NCI-H146 treated with DMSO at 0.1 percent for 48 hours (cell line): ENCODE data around the gene FBXL7.

Experiments used
- DNase-seq: peaks from one replicate; lab custom pipeline; 2025; ENCODE audit not compliant: unreplicated experiment; lab: John Stamatoyannopoulos, UW

The FBXL7 gene

DNA sequence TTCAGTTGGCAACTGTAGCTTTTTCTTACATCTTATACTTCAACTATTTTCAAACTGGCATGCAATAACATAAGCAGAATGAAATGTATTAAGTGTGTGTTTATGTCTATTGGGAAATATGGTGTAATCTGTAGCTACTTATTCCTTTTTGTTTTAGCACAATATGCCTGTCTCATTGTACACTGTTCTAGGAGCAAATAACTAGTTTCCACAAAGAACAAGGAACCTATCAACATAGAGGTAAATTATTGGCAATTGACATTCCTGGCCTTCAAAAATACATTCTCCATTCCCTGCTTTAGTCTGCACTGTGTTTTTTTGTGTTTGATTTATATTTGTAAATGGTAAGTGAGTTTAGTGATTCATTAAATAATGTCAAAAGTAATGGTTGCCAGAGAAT, 75.7 kb downstream of the FBXL7 start:
- DNase-seq, result no peak

DNA sequence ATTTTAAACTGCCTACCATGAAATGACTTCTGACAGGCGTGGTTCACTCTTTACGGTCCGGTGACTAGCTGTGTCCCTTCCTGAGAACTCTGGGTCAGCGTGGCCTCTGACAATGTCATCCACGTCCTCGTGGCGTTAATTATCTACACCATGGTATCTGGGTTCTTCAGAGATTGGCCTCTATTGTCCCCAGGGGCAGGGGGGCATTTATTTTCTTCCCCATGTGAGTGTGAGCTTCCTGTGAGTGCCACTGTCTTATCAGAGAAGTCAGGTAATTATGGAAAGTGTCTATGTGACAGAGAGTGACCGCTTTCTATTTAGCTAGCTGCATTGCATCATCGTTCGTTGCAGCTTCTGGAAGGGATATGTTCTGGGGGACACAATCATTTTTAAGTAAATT, 77.2 kb downstream of the FBXL7 start:
- DNase-seq, result no peak

DNA sequence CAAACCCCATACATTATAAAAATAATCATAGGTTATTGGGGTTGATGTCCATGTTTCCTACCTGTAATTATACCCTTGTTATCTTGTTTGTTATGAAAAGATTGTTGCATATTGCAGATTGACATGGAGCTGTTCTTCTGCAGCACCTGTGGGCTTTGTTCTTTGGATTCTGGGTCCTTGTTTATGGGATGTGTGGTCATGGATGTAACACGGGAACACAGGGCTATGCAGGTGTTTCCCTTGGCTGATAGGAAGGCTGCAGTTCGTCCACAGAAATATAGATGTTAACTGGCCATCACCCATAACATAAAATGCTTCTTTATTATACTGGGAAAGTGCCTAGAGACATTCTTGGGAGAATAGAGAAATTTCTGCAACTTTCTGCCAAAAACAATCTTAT, 77.9 kb downstream of the FBXL7 start:
- no peak for DNase-seq

DNA sequence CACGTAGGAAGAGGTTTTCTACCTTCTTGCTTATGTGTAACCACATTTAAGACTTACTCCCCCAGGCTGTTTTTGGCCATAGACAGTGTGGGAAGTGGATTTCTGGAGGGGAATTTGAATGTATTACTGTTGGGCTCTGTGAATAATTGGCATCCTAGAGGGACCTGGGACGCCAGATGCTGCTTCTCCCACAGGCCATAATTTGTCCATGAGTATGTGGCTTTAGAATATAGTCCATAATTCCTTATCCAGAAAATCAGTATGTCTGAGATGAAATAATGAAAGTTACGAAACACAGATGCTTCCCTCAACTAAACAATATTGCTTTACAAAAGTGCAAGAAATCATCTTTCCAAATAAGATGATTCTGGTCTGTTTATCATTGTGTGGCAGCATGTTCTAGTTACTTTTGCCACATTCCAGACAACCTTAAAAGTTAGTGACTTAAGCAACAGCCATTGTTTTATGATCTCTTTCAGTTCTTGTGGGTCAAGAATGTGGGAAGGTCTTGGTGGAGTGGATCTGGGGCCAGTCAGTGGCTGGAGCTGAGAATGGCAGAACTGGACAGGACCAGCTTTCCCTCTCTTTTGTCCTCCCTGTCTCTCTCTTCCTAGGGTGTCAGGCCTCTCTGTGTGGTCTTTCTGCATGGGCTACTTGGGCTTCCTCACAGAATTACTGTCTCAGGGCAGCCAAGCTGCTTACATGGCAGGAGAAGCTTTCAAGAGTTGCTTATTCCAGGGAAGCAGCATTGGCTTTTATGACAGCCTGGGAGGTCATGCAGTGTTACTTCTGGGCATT, 79.4 kb downstream of the FBXL7 start:
- no peak for DNase-seq

DNA sequence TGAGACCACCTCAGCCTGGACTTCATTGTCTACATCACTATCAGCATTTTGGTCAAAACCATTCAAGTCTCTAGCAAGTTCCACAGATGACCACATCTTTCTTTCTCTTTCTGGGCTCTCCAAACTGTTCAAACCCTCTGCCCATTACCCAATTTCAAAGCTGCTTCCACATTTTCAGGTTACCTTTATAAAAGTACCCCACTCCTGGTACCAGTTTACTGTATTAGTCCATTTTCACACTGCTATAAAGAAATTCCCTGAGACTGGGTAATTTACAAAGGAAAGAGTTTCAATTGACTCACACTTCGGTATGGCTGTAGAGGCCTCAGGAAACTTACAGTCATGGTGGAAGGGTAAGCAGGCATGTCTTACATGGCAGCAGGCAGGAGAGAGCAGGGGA, 84.5 kb downstream of the FBXL7 start:
- DNase-seq, result no peak

DNA sequence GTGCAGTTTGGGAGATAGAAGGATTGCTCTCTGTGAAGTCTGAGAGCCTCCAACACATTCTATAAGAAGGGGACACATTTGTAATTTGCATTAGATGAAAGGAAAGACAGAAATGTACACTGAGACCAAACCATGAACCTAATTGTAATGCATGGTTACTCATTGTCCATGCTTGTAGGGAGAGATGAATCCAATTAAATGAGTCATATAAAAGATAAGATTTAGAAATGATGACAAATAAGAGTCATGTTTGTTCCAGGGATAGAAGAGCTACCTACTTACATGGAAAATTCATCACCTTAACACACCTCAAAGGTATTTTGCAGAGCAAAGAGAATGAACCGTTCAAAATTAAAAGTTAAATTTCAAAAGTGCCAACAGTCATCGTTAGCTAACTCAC, 85.1 kb downstream of the FBXL7 start:
- DNase-seq, result no peak

DNA sequence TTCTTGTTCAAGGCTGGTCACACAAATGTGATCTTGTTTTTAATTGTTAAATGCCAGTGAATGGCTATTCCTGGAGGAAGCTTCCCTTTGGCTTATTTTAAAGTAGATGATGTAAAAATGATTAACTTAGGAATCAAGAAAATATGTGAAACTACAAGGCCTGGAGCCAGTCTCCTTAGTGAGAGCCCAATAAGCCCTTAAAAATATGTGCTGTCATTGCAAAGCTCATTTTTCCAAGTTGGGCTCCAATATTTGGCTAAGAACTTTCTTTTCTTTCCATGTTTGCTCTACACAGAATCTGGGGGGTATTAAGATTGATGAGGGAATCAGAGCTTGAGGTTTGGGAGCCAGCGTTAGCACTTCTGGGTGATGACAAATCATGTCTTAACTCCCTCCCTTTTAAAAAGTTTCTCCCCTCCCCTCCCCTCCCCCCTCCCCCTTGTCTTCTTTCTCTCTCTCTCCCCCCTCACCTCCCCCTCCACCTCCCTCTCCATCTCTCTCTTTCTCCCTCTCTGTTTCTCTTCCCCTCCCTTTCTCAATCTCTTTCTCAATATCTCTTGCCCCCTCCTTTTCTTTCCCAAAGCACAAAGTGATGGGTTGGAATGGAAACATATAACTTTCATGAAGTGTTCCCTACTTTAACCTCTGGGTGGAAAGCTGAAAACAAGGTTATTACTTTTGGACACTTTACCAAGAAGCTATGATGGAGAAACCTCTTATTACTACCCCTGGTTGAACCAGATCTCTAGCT, 86.0 kb downstream of the FBXL7 start:
- DNase-seq, result no peak

DNA sequence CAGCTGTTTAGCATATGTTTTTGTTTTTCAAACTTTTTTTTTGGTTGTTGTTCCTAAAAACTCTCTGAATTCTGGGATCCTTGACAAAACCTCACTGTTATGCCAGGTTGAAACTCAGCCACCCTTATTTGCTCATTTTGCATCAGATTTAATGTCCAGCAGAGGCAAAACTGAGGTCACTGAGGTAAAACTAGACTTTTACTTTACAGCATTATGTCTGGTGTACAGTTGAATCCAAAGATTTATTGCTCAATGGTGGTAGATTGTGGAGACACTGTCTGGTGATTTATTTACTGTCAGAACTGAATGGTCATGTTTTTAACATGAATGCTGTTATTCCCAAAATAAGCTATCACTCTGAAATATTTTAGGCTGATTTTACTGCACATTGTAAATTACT, 87.9 kb downstream of the FBXL7 start:
- DNase-seq, result no peak

DNA sequence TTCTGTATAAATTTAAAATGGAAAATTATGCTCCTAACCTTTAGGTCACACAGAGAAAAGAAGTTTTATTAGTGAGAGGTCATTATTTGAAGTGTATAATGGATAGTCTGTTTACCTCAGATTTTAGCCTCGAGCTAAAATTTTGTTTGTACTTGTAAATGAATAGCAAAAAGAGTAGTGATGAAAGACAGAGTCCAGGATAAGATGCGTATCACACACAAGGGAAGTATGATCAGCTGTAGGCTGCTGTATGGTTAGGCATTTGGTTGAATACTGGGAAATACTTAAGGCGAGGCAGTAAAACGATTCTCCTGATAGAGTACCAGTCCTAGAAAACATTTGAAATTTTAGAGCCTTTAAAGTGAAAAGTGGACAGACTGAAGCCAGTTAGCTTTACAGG, 92.7 kb downstream of the FBXL7 start:
- no peak for DNase-seq

DNA sequence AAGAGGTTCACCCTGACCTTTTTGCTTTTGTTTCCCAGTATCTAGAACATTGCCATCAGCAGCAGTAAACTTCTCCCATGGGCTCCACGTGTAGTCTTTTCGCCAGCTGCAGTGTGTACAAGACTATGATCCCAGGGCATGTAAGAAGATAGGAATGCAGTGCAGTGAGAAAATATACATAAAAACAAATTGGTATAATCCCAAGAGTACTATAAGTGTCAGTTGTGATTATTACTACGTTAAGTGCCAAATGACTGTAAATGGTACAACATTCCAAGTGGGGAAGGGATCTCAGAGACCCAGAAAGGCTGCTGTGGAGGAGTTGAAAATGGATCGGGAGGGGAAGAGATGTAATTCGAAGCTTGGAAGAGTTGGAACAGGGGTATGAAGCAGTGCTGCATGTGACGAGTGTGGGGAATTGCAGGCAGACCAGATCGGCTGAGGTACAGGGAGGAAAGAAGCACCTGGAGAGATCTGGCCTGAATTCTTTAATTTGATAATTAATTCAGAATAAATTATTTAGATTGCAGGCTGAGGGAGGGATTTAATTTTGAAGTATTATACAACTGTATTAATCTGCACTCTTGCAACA, 95.1 kb downstream of the FBXL7 start:
- DNase-seq, result no peak

DNA sequence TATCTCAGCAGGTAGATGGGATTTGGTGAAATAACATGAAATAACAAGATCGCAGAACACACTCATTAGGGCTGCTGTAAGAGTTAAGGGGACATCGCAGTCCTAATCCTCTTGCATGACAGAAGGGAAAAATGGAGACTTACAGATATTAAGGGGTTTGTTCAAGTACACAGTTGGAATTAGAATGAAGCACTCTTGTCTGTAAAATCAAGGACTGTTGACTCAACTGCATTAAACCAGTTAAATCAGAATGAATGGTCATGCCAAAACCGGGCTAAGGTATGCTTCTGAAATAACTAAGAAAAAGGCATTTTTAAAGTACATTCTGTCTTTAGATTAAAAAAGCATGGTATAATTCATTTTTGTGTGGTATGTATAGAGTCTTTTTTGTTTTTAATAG, 95.9 kb downstream of the FBXL7 start:
- DNase-seq, result no peak

DNA sequence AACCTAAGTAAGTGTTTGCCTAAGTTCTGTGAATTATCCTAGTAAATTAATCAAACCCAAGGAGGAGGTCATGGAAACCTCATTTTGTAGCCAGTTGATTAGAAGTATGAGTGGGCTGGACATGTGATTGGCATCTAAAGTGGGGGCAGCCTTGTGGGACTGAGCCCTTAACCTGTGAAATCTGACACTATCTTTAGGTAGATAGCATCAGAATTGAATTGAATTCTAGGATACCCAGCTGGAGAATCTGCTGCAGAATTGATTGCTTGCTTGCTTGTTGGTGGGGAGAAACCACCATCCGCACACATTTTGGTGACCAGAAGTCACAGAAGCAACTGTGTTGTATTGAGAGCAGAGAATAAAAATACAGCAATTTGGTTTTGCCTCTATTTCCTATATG, 97.0 kb downstream of the FBXL7 start:
- DNase-seq, result no peak

DNA sequence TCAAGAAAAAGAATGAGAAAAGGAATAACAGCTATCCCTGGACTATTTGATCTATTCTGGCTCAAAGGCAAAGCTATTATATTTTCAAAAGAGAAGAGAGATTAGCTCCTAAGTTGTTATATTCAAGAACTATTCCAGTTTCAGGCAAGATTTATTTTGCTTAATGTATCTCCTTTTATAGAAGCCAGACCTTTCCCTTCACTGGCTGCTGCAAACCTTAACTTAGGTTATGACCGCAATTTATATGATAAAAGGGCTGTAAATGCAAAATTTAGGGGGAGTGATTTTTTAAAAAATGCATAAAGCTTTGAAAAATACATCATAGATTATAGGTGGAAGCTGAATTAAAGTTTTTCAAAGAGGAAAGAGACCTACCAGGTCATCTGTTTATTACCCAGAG, 97.8 kb downstream of the FBXL7 start:
- no peak for DNase-seq

DNA sequence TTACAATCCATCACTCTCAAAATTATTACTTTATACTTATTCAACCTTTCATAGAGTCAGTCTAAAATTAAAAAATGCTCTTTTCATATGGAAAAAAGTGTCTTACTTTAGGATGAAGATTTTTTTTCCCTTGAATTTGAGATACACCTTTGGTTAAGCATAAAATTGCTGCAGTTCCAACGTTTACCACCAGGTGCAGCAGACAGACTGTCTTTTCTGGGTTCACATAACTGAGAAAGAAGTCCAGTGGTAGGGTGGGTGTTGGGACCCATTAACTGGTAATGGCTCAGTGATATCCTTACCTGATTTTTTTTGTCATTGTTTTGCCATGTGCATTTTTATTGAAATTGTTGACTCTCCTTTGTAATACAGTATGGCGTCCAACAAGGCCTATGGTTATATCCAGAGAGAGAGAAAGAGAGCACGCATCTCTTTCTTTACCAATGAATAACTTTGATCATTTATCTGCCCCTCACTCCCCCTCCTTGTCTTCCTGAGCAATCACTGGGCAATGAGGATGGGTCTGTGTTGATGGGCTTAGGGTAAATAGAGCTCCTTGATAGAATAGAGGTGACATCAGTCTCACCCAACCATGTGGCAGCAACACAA, 98.4 kb downstream of the FBXL7 start:
- no peak for DNase-seq

DNA sequence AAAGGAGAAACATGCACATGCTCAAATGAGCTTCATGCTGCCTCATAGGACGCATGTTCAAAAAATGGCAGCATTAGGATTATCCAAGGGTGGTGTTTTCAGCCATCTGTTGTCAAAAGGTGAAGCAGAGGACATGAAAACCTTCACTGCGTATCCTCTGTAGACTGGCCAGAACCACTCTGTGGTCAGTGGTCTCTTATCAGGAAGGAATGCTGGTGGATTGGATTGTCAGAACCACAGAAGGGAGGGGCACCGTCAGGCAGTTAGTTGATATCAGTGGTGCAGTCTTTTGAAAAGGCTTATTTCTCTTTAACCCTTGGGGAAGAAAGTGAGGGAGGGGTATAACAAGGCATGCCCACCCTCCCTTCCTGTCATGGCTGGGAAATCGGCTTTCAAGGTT, 100.1 kb downstream of the FBXL7 start:
- no peak for DNase-seq

DNA sequence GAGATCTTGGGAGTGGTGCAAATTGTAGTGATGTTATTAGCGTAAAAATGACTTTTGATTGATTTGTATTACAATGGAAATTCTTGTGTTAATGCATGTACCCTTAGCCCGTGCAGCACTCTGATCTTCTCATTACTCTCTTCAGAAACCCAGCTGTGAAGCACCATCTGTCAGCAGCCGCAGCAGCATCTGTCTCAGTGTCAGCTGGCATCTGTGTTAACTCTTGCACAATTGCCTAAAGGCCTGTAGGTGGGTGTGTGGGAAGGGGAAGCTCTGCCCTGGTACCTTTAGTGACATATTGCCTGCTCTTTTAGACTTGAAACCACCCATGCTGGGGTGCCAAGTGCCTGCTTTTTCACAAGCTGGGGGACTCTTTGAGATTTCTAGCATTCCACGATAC, 101.3 kb downstream of the FBXL7 start:
- DNase-seq, result no peak

DNA sequence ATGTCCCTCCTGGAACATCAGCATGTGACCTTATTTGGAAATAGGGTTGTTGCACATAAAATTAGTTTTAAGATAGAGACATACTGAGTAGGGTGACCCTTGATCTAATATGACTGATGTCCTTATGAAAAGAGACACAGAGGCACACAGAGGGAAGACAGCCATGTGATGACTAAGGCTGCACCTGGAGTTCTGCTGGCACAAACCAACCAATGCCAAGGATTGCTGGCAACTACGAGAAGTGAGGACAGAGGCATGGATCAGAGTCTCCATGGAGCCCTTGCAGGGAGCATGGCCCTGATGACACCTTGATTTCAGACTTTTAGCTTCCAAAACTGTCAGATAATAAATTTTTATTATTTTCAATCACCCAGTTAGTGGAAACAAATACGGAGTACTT, 101.9 kb downstream of the FBXL7 start:
- no peak for DNase-seq

DNA sequence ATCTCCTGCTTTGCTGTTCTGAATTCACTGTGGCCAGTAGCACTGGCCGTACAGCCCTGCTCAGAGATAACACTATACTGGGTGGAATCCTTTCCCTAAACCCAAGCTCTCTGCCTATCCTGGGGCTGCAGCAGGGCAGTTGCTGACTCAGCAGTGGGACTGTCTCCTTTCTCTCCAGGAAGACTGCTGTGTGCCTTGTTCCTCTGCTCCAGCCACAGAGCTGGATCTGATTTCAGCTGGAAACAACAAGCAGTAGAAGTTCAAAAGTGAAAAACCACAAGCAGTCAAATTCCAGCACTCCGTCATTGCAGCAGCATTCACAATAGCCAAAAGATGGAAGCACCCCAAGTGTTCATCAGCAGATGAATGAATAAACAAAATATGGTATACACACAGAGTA, 105.0 kb downstream of the FBXL7 start:
- DNase-seq, result no peak

DNA sequence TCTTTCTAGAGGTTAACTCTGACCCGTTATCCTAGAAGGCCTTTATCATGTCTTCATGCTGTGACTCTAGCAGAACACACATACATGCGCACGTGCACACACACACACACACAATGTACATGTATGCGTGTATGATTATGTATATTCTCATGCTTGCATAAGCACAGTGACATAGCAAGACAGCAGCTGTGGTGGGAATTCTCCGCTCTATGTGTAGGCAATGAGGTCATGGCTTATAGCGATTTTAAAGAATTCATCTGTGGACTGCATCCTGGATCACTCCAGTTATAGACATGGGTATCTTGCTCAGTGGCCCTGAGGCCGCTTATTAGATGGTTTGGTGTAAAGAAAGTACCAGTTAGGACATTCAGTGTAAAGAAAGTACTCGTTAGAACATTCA, 106.2 kb downstream of the FBXL7 start:
- DNase-seq, result no peak

DNA sequence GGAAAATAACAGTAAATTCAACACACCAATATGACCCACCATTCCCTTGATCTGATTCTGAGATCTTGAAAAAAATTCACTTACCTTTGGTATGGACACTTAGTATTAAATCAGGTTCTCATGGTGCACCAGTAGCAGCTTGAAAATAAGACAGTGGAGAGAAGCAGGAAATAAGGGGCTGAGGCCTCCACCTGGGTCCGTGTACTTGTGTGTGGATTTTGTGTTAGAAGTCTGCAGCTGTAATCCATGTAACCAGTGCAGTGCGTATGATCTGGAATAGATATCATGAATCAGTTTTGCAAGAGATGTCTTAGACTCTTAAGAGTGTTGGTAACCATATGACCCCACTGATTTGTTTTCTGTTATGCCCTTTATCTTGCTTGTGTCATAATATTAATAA, 107.1 kb downstream of the FBXL7 start:
- no peak for DNase-seq

DNA sequence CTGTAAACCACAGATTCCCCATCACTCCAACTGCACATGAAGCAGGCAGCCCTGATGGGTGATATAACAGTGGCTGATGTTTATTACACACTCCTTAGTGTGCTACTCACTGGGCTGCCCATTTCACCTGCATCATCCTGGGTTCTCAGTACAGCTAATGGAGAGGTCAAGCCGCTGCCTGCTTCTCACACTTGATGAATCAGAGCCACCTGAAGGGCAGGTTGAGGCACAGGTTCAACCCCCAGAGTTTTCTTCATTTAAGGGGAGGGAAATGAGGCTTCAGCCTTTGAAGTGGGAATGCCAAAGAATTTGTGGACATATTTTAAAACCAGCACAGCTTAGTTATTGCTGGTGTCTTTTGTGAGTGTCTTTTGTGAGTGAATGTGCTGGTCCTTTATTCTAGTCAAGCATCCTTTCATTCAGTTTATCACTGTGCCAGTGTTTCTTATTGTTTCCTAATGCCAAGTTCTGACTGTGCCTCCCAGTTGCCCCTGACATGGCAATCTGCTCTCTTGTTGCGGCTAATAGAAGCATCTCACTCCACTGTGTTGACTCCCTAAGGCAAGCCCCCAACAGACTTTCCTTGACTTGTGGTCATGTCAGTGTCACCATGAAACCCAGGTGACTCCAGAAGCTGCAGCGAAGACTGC, 109.2 kb downstream of the FBXL7 start:
- no peak for DNase-seq
